K562 (cell line): ENCODE results near the gene PARD3. TPM values are rescaled to one million over a fixed set of nuclear protein-coding genes. Genes with fewer than 3 reads are reported as not detected.

Experiments
- ARID2 ChIP-seq: fragments of 450-650 bp; IDR thresholded peaks from 2 replicates; pipeline ENCODE4 v1.6.1; 2017; ENCODE audit warnings: antibody characterized with exemption, mild to moderate bottlenecking
- EP400 ChIP-seq: fragments of 450-650 bp; IDR thresholded peaks from 2 replicates; pipeline ENCODE4 v1.6.1; 2017; ENCODE audit warnings: antibody characterized with exemption, mild to moderate bottlenecking, moderate library complexity
- PHF21A ChIP-seq: fragments of 450-650 bp; IDR thresholded peaks from 2 replicates; pipeline ENCODE4 v1.6.1; 2017; ENCODE audit warnings: low read depth, borderline replicate concordance
- PHTF2 ChIP-seq: fragments of 250-450 bp; sonication (Bioruptor Pico); IDR thresholded peaks from 2 replicates; pipeline ENCODE4 v1.5.0; 2021; ENCODE audit warnings: mild to moderate bottlenecking
- ZNF77 ChIP-seq: fragments of 250-450 bp; sonication (Bioruptor Pico); IDR thresholded peaks from 2 replicates; pipeline ENCODE4 v1.5.0; 2020
- polyA plus RNA-seq, 8 experiments: library from polyadenylated mRNA; depleted of rRNA in 4 of 8; stranded (reverse) in 5 of 8; unstranded in 3 of 8; fragments of >200 nt; fragmentation: Nextera tagmentation in 2 of 8; fragmentation: Illumina TruSeq in 1 of 8; extraction: Ambion mirVana in 2 of 8; extraction: Trizol in 1 of 8; gene quantifications; 2 replicates each; pipeline versions ENCODE4 v1.2.1 to v1.2.3, GENCODE V29; 2011 to 2014; ENCODE audit warnings: inconsistent platforms in 1 of 8, missing spikeins in 1 of 8
- total RNA-seq, 7 experiments: library from RNA; depleted of rRNA in 6 of 7; stranded (reverse); fragments of >200 nt in 6 of 7; fragmentation: Illumina TruSeq in 2 of 7; extraction: Trizol in 2 of 7; gene quantifications; 2 replicates each; pipeline versions ENCODE4 v1.2.1 to v1.2.3, GENCODE V29; 2011 to 2021; ENCODE audit warnings: low replicate concordance in 1 of 7
- TF ChIP-seq, protein P1 (sequence below), 2 experiments: IDR thresholded peaks in 1 of 2; conservative IDR thresholded peaks in 1 of 2; 2 replicates each; pipeline ENCODE4 v1.6.1; 2016; ENCODE audit warnings: low read depth in 2 of 2, mild to moderate bottlenecking in 1 of 2, missing compliant biosample characterization in 1 of 2, missing genetic modification characterization in 1 of 2, moderate library complexity in 1 of 2
- TF ChIP-seq, protein P2 (sequence below): sonication (generic); formaldehyde crosslinking; IDR thresholded peaks from 2 replicates; pipeline ENCODE4 v1.8.0; 2022; ENCODE audit warnings: mild to moderate bottlenecking, missing genetic modification reagents, borderline replicate concordance
- TF ChIP-seq, protein P3 (sequence below): fragments of 450-650 bp; formaldehyde crosslinking; IDR thresholded peaks from 2 replicates; pipeline ENCODE4 v1.4.0; 2020; ENCODE audit warnings: mild to moderate bottlenecking, moderate library complexity
- TF ChIP-seq, protein P4 (sequence below): fragments of 450-650 bp; conservative IDR thresholded peaks from 2 replicates; pipeline ENCODE4 v1.6.1; 2016; ENCODE audit warnings: missing genetic modification characterization, low read depth, mild to moderate bottlenecking, control low read depth, missing compliant biosample characterization
- TF ChIP-seq, protein P5 (sequence below): sonication (generic); formaldehyde crosslinking; IDR thresholded peaks from 2 replicates; pipeline ENCODE4 v1.8.0; 2022; ENCODE audit warnings: mild to moderate bottlenecking, low read depth, missing genetic modification reagents
- TF ChIP-seq, protein P6 (sequence below), 2 experiments: fragments of 200-800 bp in 1 of 2; sonication (Bioruptor generic) in 1 of 2; sonication (generic) in 1 of 2; formaldehyde crosslinking in 1 of 2; IDR thresholded peaks in 1 of 2; conservative IDR thresholded peaks in 1 of 2; 2 replicates each; pipeline versions ENCODE4 v1.5.0 to v1.6.1; 2016 to 2020; ENCODE audit warnings: missing compliant biosample characterization in 1 of 2, missing genetic modification characterization in 1 of 2, missing genetic modification reagents in 1 of 2

The PARD3 gene
- total and polyA plus RNA-seq, 9 of the 15 experiments (the other 6 are each of a cell fraction or from before 2014, with no cell fraction given), result 2.7 to 11.7 (median 7.7) TPM

DNA sequence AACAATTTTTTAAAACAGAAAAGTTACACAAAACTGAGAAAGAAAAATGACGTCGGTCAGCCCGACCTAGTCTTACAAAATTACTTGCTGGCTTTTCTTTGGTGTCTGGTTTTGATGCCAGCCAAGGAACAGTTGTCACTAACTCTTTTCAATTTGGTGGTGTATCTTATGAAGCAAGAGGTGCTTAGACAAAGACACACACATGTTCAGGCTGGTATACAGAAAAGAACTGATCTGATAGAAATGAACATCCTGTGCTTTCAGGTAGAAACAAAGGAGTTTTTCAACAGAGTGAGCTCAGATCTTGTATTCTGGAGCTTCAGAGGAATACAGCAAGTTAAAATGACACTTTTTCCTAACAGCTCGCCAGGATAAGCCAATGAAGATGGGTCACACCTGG lies 43.6 kb downstream of the PARD3 start (continued):
- TF ChIP-seq, protein P1, sequence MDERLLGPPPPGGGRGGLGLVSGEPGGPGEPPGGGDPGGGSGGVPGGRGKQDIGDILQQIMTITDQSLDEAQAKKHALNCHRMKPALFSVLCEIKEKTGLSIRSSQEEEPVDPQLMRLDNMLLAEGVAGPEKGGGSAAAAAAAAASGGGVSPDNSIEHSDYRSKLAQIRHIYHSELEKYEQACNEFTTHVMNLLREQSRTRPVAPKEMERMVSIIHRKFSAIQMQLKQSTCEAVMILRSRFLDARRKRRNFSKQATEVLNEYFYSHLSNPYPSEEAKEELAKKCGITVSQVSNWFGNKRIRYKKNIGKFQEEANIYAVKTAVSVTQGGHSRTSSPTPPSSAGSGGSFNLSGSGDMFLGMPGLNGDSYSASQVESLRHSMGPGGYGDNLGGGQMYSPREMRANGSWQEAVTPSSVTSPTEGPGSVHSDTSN (CRISPR knock-in tag; IDR thresholded peaks at IDR 0.05; ENCODE audit: low read depth), result no peak
- TF ChIP-seq, protein P1 (tag; conservative IDR thresholded peaks at IDR 0.05; ENCODE audit: low read depth), result no peak
- TF ChIP-seq, protein P2, sequence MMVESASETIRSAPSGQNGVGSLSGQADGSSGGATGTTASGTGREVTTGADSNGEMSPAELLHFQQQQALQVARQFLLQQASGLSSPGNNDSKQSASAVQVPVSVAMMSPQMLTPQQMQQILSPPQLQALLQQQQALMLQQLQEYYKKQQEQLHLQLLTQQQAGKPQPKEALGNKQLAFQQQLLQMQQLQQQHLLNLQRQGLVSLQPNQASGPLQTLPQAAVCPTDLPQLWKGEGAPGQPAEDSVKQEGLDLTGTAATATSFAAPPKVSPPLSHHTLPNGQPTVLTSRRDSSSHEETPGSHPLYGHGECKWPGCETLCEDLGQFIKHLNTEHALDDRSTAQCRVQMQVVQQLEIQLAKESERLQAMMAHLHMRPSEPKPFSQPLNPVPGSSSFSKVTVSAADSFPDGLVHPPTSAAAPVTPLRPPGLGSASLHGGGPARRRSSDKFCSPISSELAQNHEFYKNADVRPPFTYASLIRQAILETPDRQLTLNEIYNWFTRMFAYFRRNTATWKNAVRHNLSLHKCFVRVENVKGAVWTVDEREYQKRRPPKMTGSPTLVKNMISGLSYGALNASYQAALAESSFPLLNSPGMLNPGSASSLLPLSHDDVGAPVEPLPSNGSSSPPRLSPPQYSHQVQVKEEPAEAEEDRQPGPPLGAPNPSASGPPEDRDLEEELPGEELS (CRISPR knock-in tag), result no peak
- TF ChIP-seq PHF21A (no peak), ARID2 (no peak), ZNF77 (CRISPR knock-in tag) (no peak), PHTF2 (no peak), EP400 (no peak)
- TF ChIP-seq, protein P3, sequence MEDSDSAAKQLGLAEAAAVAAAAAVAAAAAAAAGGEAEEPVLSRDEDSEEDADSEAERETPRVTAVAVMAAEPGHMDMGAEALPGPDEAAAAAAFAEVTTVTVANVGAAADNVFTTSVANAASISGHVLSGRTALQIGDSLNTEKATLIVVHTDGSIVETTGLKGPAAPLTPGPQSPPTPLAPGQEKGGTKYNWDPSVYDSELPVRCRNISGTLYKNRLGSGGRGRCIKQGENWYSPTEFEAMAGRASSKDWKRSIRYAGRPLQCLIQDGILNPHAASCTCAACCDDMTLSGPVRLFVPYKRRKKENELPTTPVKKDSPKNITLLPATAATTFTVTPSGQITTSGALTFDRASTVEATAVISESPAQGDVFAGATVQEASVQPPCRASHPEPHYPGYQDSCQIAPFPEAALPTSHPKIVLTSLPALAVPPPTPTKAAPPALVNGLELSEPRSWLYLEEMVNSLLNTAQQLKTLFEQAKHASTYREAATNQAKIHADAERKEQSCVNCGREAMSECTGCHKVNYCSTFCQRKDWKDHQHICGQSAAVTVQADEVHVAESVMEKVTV (CRISPR knock-in tag), result no peak
- TF ChIP-seq, protein P4, sequence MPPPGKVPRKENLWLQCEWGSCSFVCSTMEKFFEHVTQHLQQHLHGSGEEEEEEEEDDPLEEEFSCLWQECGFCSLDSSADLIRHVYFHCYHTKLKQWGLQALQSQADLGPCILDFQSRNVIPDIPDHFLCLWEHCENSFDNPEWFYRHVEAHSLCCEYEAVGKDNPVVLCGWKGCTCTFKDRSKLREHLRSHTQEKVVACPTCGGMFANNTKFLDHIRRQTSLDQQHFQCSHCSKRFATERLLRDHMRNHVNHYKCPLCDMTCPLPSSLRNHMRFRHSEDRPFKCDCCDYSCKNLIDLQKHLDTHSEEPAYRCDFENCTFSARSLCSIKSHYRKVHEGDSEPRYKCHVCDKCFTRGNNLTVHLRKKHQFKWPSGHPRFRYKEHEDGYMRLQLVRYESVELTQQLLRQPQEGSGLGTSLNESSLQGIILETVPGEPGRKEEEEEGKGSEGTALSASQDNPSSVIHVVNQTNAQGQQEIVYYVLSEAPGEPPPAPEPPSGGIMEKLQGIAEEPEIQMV (tag), result no peak
- TF ChIP-seq, protein P5, sequence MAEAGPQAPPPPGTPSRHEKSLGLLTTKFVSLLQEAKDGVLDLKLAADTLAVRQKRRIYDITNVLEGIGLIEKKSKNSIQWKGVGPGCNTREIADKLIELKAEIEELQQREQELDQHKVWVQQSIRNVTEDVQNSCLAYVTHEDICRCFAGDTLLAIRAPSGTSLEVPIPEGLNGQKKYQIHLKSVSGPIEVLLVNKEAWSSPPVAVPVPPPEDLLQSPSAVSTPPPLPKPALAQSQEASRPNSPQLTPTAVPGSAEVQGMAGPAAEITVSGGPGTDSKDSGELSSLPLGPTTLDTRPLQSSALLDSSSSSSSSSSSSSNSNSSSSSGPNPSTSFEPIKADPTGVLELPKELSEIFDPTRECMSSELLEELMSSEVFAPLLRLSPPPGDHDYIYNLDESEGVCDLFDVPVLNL (CRISPR knock-in tag), result no peak
- TF ChIP-seq, protein P6, sequence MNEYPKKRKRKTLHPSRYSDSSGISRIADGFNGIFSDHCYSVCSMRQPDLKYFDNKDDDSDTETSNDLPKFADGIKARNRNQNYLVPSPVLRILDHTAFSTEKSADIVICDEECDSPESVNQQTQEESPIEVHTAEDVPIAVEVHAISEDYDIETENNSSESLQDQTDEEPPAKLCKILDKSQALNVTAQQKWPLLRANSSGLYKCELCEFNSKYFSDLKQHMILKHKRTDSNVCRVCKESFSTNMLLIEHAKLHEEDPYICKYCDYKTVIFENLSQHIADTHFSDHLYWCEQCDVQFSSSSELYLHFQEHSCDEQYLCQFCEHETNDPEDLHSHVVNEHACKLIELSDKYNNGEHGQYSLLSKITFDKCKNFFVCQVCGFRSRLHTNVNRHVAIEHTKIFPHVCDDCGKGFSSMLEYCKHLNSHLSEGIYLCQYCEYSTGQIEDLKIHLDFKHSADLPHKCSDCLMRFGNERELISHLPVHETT (CRISPR knock-in tag; conservative IDR thresholded peaks at IDR 0.05 in 1 of 2, IDR thresholded peaks at IDR 0.05 in 1 of 2), result no peak
- TF ChIP-seq, all 486 proteins: peak for 0
